ENCODE data around the gene TEX9. TPM values are rescaled to one million over a fixed set of nuclear protein-coding genes. Genes with fewer than 3 reads are reported as not detected.

Gene TEX9
- total and polyA plus RNA-seq, 2 donors (not counting 1 experiment from before 2014, with no cell fraction given), result 2.2 to 4.5 TPM

- no peaks in the 10 kb centered on the region for H3K36me3 ChIP-seq (ENCODE audit: control insufficient read depth, insufficient read depth, low read length)
- no peaks in the 10 kb centered on the region for H3K79me2 ChIP-seq (ENCODE audit: control insufficient read depth, insufficient read depth, low read length)
- H3K9ac ChIP-seq (ENCODE audit: insufficient read depth, low read length), result no peak overlapping the region
- no peaks in the 10 kb centered on the region for H4K20me1 ChIP-seq (ENCODE audit: control insufficient read depth, extremely low read depth, insufficient read depth, low read length)
- no peak overlapping the region for H3K27ac ChIP-seq (ENCODE audit: insufficient read depth, low read length)
- peak overlapping the region; percentile 28 for H2AFZ ChIP-seq (ENCODE audit: low read length)
- H3K4me3 ChIP-seq (replicated peaks in 1 of 4; ENCODE audit: control extremely low read depth in 1 of 4, insufficient read depth in 1 of 4, low read depth in 3 of 4, low read length in 4 of 4), result no peak overlapping the region
- peaks cover 3% of the 10 kb centered on the region for H3K4me1 ChIP-seq (ENCODE audit: control insufficient read depth, extremely low read depth, insufficient read depth, low read length)
- no peak for TF ChIP-seq CTCF (conservative IDR thresholded peaks at IDR 0.05 in 1 of 2, IDR thresholded peaks at IDR 0.05 in 1 of 2; ENCODE audit: low read depth in 1 of 2, low read length in 2 of 2)
- TF ChIP-seq EZH2 (IDR thresholded peaks at IDR 0.05; ENCODE audit: low read length, missing control alignments), result no peak
- no peaks in the 10 kb centered on the region for H3K27me3 ChIP-seq (ENCODE audit: control insufficient read depth, insufficient read depth, low read length)
- no peak for DNase-seq (ENCODE audit: low read depth in 2 of 2)
- no peaks in the 10 kb centered on the region for H3K9me3 ChIP-seq (ENCODE audit: control insufficient read depth, insufficient read depth, low read depth, low read length)
- H3K4me2 ChIP-seq (ENCODE audit: extremely low read depth, insufficient read depth, low read length), result no peak overlapping the region
Observed at GRCh38 chr15:56469483-56469882, 104.3 kb downstream of the TEX9 start.

GRCh38 chr15:56471440-56472069 is 106.3 kb downstream of the TEX9 start:
- no peak for DNase-seq (ENCODE audit: low read depth in 2 of 2)
- H3K27me3 ChIP-seq (ENCODE audit: control insufficient read depth, insufficient read depth, low read length), result no peaks in the 10 kb centered on the region
- no peak overlapping the region for H3K4me3 ChIP-seq (replicated peaks in 1 of 4; ENCODE audit: control extremely low read depth in 1 of 4, insufficient read depth in 1 of 4, low read depth in 3 of 4, low read length in 4 of 4)
- no peak overlapping the region for H3K9ac ChIP-seq (ENCODE audit: insufficient read depth, low read length)
- H3K36me3 ChIP-seq (ENCODE audit: control insufficient read depth, insufficient read depth, low read length), result no peaks in the 10 kb centered on the region
- H3K79me2 ChIP-seq (ENCODE audit: control insufficient read depth, insufficient read depth, low read length), result no peaks in the 10 kb centered on the region
- H3K4me2 ChIP-seq (ENCODE audit: extremely low read depth, insufficient read depth, low read length), result no peak overlapping the region
- H2AFZ ChIP-seq (ENCODE audit: low read length), result no peak overlapping the region
- TF ChIP-seq CTCF (conservative IDR thresholded peaks at IDR 0.05 in 1 of 2, IDR thresholded peaks at IDR 0.05 in 1 of 2; ENCODE audit: low read depth in 1 of 2, low read length in 2 of 2), result no peak
- no peak for TF ChIP-seq EZH2 (IDR thresholded peaks at IDR 0.05; ENCODE audit: low read length, missing control alignments)
- peaks cover 3% of the 10 kb centered on the region for H3K4me1 ChIP-seq (ENCODE audit: control insufficient read depth, extremely low read depth, insufficient read depth, low read length)
- H3K27ac ChIP-seq (ENCODE audit: insufficient read depth, low read length), result no peak overlapping the region
- H3K9me3 ChIP-seq (ENCODE audit: control insufficient read depth, insufficient read depth, low read depth, low read length), result no peaks in the 10 kb centered on the region
- no peaks in the 10 kb centered on the region for H4K20me1 ChIP-seq (ENCODE audit: control insufficient read depth, extremely low read depth, insufficient read depth, low read length)

- no peaks in the 10 kb centered on the region for H3K36me3 ChIP-seq (ENCODE audit: control insufficient read depth, insufficient read depth, low read length)
- TF ChIP-seq CTCF (conservative IDR thresholded peaks at IDR 0.05 in 1 of 2, IDR thresholded peaks at IDR 0.05 in 1 of 2; ENCODE audit: low read depth in 1 of 2, low read length in 2 of 2) (no peak), EZH2 (IDR thresholded peaks at IDR 0.05; ENCODE audit: low read length, missing control alignments) (no peak)
- H3K27ac ChIP-seq (ENCODE audit: insufficient read depth, low read length), result no peak overlapping the region
- no peaks in the 10 kb centered on the region for H4K20me1 ChIP-seq (ENCODE audit: control insufficient read depth, extremely low read depth, insufficient read depth, low read length)
- no peaks in the 10 kb centered on the region for H3K27me3 ChIP-seq (ENCODE audit: control insufficient read depth, insufficient read depth, low read length)
- peaks cover 3% of the 10 kb centered on the region for H3K4me1 ChIP-seq (ENCODE audit: control insufficient read depth, extremely low read depth, insufficient read depth, low read length)
- no peak overlapping the region for H3K4me2 ChIP-seq (ENCODE audit: extremely low read depth, insufficient read depth, low read length)
- H3K4me3 ChIP-seq (replicated peaks in 1 of 4; ENCODE audit: control extremely low read depth in 1 of 4, insufficient read depth in 1 of 4, low read depth in 3 of 4, low read length in 4 of 4), result no peak overlapping the region
- no peak overlapping the region for H2AFZ ChIP-seq (ENCODE audit: low read length)
- no peak for DNase-seq (ENCODE audit: low read depth in 2 of 2)
- no peak overlapping the region for H3K9ac ChIP-seq (ENCODE audit: insufficient read depth, low read length)
- H3K79me2 ChIP-seq (ENCODE audit: control insufficient read depth, insufficient read depth, low read length), result no peaks in the 10 kb centered on the region
- no peaks in the 10 kb centered on the region for H3K9me3 ChIP-seq (ENCODE audit: control insufficient read depth, insufficient read depth, low read depth, low read length)
Observed at GRCh38 chr15:56472278-56472677, 107.1 kb downstream of the TEX9 start.
